Body of pancreas (tissue), 4 donors: ENCODE results near the gene AMMECR1. TPM values are rescaled to one million over a fixed set of nuclear protein-coding genes. Genes with fewer than 3 reads are reported as not detected.

ENCODE experiments used
- ATAC-seq: fragments of 150-250 bp; one replicate; pipeline ENCODE4 v1.9.1; 2016
- DNase-seq, 4 donors: peaks; one replicate each; pipeline ENCODE4 v3.0.0-alpha.2; 2019
- H3K27ac ChIP-seq, 4 donors: fragments of 200-600 bp; sonication (generic); 1 replicate in 3 of 4; 2 replicates in 1 of 4; pipeline versions ENCODE4 v1.5.1 to v1.6.1; 2016 to 2019; ENCODE audit warnings: mild to moderate bottlenecking in 1 of 4, mixed read lengths in 1 of 4, moderate library complexity in 1 of 4
- H3K27me3 ChIP-seq, 2 donors: fragments of 200-600 bp; sonication (generic); one replicate each; pipeline ENCODE4 v1.6.0; 2016; ENCODE audit warnings: mild to moderate bottlenecking in 1 of 2
- H3K36me3 ChIP-seq, 2 donors: fragments of 200-600 bp; sonication (generic); replicated peaks in 1 of 2; 2 replicates each; pipeline ENCODE4 v1.5.1; 2016; ENCODE audit warnings: low read depth in 2 of 2; ENCODE audit not compliant: insufficient read depth in 1 of 2
- H3K4me1 ChIP-seq: fragments of 200-600 bp; sonication (generic); one replicate; pipeline ENCODE4 v1.6.0; 2016
- H3K4me3 ChIP-seq, 2 donors: fragments of 200-600 bp; sonication (generic); 1 replicate in 1 of 2; 2 replicates in 1 of 2; pipeline ENCODE4 v1.5.1; 2016 to 2019
- H3K9me3 ChIP-seq, 3 donors: fragments of 200-600 bp; sonication (generic); 1 replicate in 2 of 3; 2 replicates in 1 of 3; pipeline ENCODE4 v1.5.1; 2016
- POLR2A ChIP-seq, 3 donors: fragments of 450-650 bp; IDR thresholded peaks; one replicate each; pipeline ENCODE4 v1.6.1; 2016; ENCODE audit warnings: antibody characterized with exemption in 3 of 3, mild to moderate bottlenecking in 2 of 3
- WGBS, 2 donors: methylation state at CpG; one replicate each; pipeline ENCODE4 v1.1.5; 2017; 5-methylcytosine and 5-hydroxymethylcytosine counted together
- intact Hi-C: fragments of 100-400 bp; cut with DNase I; formaldehyde crosslinking; loops from one replicate; pipeline ENCODE4 v1.15.1; 2023
- total RNA-seq, 2 donors: library from RNA; depleted of rRNA; stranded (reverse); fragments of >200 nt; gene quantifications; one replicate each; pipeline ENCODE4 v1.1.0, GENCODE V29; 2016
- TF ChIP-seq, protein P1 (sequence below), 7 experiments: fragments of 450-650 bp in 4 of 7; fragments of 200-600 bp in 3 of 7; sonication (generic) in 3 of 7; IDR thresholded peaks; one replicate each; pipeline ENCODE4 v1.5.1; 2016 to 2019; ENCODE audit warnings: antibody characterized with exemption in 7 of 7

Gene AMMECR1
- total RNA-seq = 1 to 10 TPM; 1.6 to 6.5 TPM

DNA sequence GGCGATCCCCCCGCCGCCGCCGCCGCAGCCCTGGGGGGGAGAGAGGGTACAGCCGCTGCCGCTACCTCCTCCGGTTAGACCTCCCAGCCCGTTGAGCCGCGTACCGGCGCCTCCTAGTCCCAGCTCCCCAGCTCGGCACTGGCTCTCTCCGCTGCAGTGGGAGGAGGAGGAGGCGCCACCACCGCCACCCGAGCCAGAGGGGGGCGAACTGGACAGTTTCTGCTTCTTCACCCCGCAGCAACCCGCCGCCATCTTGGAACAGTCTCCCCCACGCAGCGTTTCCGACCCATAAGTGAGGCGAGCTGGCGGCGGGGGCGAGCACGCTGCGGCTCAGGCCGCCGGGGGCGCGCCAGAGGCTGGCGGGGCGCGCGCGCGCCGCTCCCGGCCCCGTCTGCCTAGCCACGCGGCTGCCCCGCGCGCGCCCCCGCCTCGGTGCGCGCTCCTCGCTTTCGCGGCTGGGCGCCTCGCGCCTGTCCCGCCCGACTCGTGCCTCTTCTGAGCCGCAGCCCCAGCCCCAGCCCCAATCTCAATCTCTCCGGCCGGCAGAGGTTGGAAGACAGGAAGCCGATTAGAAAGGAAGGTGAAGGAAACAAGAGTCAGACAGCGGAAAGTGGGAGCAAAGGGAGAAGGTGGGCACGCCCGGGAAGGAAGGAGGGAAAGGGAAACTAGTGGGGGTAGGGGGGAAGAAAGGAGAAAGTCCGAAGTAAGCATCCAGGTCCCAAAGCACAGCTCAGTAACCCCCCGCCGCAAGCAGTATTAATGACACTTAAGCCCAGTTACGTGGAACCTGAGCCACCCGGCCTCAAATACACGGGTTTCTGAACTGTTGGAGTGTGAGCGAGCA is at the start of gene AMMECR1:
TSS of gene AMMECR1 (minus strand) at position 266 of the 844 bp plus-strand sequence. CDS start at position 252, 14 bp downstream.
- TF ChIP-seq, protein P1, sequence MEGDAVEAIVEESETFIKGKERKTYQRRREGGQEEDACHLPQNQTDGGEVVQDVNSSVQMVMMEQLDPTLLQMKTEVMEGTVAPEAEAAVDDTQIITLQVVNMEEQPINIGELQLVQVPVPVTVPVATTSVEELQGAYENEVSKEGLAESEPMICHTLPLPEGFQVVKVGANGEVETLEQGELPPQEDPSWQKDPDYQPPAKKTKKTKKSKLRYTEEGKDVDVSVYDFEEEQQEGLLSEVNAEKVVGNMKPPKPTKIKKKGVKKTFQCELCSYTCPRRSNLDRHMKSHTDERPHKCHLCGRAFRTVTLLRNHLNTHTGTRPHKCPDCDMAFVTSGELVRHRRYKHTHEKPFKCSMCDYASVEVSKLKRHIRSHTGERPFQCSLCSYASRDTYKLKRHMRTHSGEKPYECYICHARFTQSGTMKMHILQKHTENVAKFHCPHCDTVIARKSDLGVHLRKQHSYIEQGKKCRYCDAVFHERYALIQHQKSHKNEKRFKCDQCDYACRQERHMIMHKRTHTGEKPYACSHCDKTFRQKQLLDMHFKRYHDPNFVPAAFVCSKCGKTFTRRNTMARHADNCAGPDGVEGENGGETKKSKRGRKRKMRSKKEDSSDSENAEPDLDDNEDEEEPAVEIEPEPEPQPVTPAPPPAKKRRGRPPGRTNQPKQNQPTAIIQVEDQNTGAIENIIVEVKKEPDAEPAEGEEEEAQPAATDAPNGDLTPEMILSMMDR (IDR thresholded peaks at IDR 0.05) = peak in 3 of 7 experiments; percentile 8 to 39 (median 34)
- peak; percentile 46 to 83 (median 80) for TF ChIP-seq POLR2A (IDR thresholded peaks at IDR 0.05)
- DNase-seq (peak; percentile 75 to 84 (median 78)), ATAC-seq (peak; percentile 96)
- H3K4me1 ChIP-seq = no peaks in the 10 kb centered on the region
- no peaks in the 10 kb centered on the region for H3K27me3 ChIP-seq
- H3K9me3 ChIP-seq = no peaks in the 10 kb centered on the region
- H3K4me3 ChIP-seq = peak within 1 kb of the TSS; percentile 54 to 60
- WGBS, 2 donors = 0% methylated on average over 16 to 55 of the region's 78 CpGs
- H3K36me3 ChIP-seq = no peaks in the 10 kb centered on the region
- intact Hi-C loops = no loop called here
- H3K27ac ChIP-seq = peak within 1 kb of the TSS; percentile 56 to 91 (median 86)

DNA sequence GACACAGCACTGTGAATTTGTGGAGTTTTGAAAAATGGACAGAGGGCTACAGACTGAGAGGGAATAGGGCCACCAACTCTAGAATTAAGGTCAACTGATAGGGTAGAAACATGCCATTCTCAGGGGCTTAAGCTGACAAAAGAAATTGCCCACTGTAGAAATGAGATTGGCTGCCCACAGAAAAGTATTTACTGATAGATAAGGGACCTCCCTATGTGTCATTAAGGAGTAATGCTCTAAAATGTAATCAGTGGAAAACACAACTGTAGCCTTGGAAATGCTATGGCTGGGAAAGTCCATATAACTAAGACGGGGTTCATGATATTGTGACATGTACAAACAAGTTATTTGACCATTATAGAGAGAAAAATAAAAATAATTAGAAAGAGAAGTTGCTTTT is 45.4 kb upstream of the AMMECR1 start:
- no peak overlapping the region for H3K4me3 ChIP-seq
- H3K27ac ChIP-seq = no peak overlapping the region
- 73 to 85% methylated on average over 1 of the region's 1 CpG for WGBS, 2 donors
- DNase-seq = no peak
- TF ChIP-seq POLR2A (IDR thresholded peaks at IDR 0.05) = no peak
- TF ChIP-seq, protein P1 (IDR thresholded peaks at IDR 0.05) = no peak
- no peak for ATAC-seq
- intact Hi-C loops = no loop called here
- no peaks in the 10 kb centered on the region for H3K27me3 ChIP-seq
- no peaks in the 10 kb centered on the region for H3K4me1 ChIP-seq
- H3K36me3 ChIP-seq = no peaks in the 10 kb centered on the region
- H3K9me3 ChIP-seq = no peaks in the 10 kb centered on the region

DNA sequence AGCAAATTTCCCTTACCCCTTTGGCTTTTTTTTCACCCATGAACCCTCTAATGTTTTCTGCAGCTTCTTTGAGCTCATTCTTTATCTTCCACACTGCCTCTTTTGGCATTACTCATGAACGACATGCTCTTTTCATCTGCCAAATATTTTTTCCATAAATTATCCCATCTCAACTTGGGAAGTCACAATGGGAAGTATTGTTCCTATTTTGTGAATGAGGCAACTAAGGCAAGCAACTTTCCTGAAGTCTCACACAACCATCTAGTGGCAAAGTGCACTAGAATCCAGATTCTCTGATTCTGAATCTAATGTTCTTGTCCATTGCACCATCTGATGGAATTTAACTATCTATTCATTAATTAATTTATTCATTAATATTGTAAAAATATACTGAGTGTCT is 41.4 kb upstream of the AMMECR1 start:
- Histone ChIP-seq H3K27ac (no peak overlapping the region), H3K4me1 (no peaks in the 10 kb centered on the region), H3K27me3 (no peaks in the 10 kb centered on the region), H3K36me3 (no peaks in the 10 kb centered on the region), H3K9me3 (no peaks in the 10 kb centered on the region), H3K4me3 (no peak overlapping the region)
- DNase-seq (no peak), ATAC-seq (no peak)
- WGBS, 2 donors = 42 to 50% methylated on average over 1 of the region's 1 CpG
- TF ChIP-seq, protein P1 (IDR thresholded peaks at IDR 0.05) = no peak
- no peak for TF ChIP-seq POLR2A (IDR thresholded peaks at IDR 0.05)
- intact Hi-C loops = no loop called here

DNA sequence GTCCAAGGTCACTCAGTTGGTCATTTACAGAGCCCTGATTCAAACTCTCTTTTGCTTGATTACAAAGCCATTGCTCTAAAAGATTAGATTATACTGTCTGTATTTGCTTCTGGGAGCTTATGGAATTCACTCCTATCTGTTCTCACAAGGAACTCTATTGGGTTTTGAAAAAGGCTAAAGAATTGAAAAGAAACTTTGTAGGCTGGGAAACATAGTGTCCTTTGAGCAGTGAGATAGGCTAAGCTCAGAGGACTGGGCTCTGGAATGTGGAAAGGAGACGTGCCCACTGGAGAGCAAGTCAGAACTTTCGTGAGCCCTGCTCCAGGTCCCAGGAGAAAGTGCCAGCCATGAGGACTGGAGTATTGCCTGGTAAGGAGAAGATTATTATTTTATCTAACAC is 40.7 kb upstream of the AMMECR1 start, which contains the start of gene RTL9:
TSS of gene RTL9 (plus strand) at position 301 of the 400 bp plus-strand sequence. CDS start 91,770 bp downstream, outside the sequence.
- WGBS, 2 donors = 61% methylated on average over 2 of the region's 2 CpGs
- no peaks in the 10 kb centered on the region for H3K36me3 ChIP-seq

More for the DNA sequence above, 40.7 kb upstream of the AMMECR1 start, which contains the start of gene RTL9:
- DNase-seq (no peak), ATAC-seq (no peak)
- no peaks in the 10 kb centered on the region for H3K9me3 ChIP-seq
- H3K27ac ChIP-seq = no peak within 1 kb of the TSS
- no peaks in the 10 kb centered on the region for H3K27me3 ChIP-seq
- TF ChIP-seq, protein P1 (IDR thresholded peaks at IDR 0.05) = no peak
- no peak for TF ChIP-seq POLR2A (IDR thresholded peaks at IDR 0.05)
- H3K4me1 ChIP-seq = no peaks in the 10 kb centered on the region
- no peak within 1 kb of the TSS for H3K4me3 ChIP-seq
- intact Hi-C loops = no loop called here
